HG03439 (cell line): ENCODE data around the gene SREK1IP1.
"Not testable (repeated sequence)": the region's sequence is repeated elsewhere in the genome, so short reads cannot be mapped to it uniquely, and the experiment has no call there.

Experiments used
- ATAC-seq: cut with Tn5 transposase; IDR thresholded peaks from one replicate; pipeline ENCODE4 v1.9.1; 2021; ENCODE audit warnings: mild to moderate bottlenecking, moderate library complexity; ENCODE audit not compliant: unreplicated experiment

The SREK1IP1 gene

GRCh38 chr5:64765804-64766504, 2.5 kb downstream of the SREK1IP1 start:
- no peak for ATAC-seq

- no peak for ATAC-seq
Observed at GRCh38 chr5:64763948-64764503, 4.5 kb downstream of the SREK1IP1 start.

- ATAC-seq, result no peak
Observed at GRCh38 chr5:64759960-64760660, 8.4 kb downstream of the SREK1IP1 start.

GRCh38 chr5:64758901-64759300, 9.6 kb downstream of the SREK1IP1 start:
- no peak for ATAC-seq

GRCh38 chr5:64754066-64754465, 14.4 kb downstream of the SREK1IP1 start:
- no peak for ATAC-seq

- ATAC-seq, result no peak
Observed at GRCh38 chr5:64749385-64749784, 19.1 kb downstream of the SREK1IP1 start.

GRCh38 chr5:64746446-64746845, 22.0 kb downstream of the SREK1IP1 start:
- no peak for ATAC-seq

GRCh38 chr5:64744914-64745313, 23.6 kb downstream of the SREK1IP1 start:
- ATAC-seq, result no peak

GRCh38 chr5:64742821-64743220, 25.7 kb downstream of the SREK1IP1 start:
- no peak for ATAC-seq

GRCh38 chr5:64742411-64742810, 26.1 kb downstream of the SREK1IP1 start:
- ATAC-seq, result no peak

- no peak for ATAC-seq
Observed at GRCh38 chr5:64727150-64727549, 41.3 kb downstream of the SREK1IP1 start.

- ATAC-seq, result no peak
Observed at GRCh38 chr5:64722588-64722987, 45.9 kb downstream of the SREK1IP1 start.

GRCh38 chr5:64714495-64714894, 54.0 kb downstream of the SREK1IP1 start:
- not testable (repeated sequence) for ATAC-seq

- ATAC-seq, result no peak
Observed at GRCh38 chr5:64707191-64707590, 61.3 kb downstream of the SREK1IP1 start.

GRCh38 chr5:64706074-64706473, 62.4 kb downstream of the SREK1IP1 start:
- not testable (repeated sequence) for ATAC-seq

GRCh38 chr5:64700765-64701164, 67.7 kb downstream of the SREK1IP1 start:
- no peak for ATAC-seq

- not testable (repeated sequence) for ATAC-seq
Observed at GRCh38 chr5:64696414-64696813, 72.1 kb downstream of the SREK1IP1 start.

- no peak for ATAC-seq
Observed at GRCh38 chr5:64693636-64694035, 74.9 kb downstream of the SREK1IP1 start.

- no peak for ATAC-seq
Observed at GRCh38 chr5:64691291-64691690, 77.2 kb downstream of the SREK1IP1 start.

- no peak for ATAC-seq
Observed at GRCh38 chr5:64690417-64691151, 77.9 kb downstream of the SREK1IP1 start, which contains the start of gene SHISAL2B. Gene SHISAL2B, plus strand, starts transcription at chr5:64690503. Its CDS starts 121 bp downstream, at chr5:64690624.

GRCh38 chr5:64690104-64690416, 78.4 kb downstream of the SREK1IP1 start:
- no peak for ATAC-seq
